Astrocyte of the spinal cord (primary cell): ENCODE data around the gene PEA15.
A peak's percentile ranks its signal among the peaks of the same experiment; 100 is the strongest.

ENCODE experiments used
- DNase-seq: peaks from one replicate; pipeline ENCODE4 v3.0.0; 2011; ENCODE audit warnings: low read depth, low spot score
- H3K4me3 ChIP-seq: 2 replicates; pipeline ENCODE4 v1.5.1; 2011; ENCODE audit warnings: low read depth, mild to moderate bottlenecking, low read length, moderate library complexity
- CTCF ChIP-seq: IDR thresholded peaks from 2 replicates; pipeline ENCODE4 v1.5.1; 2012; ENCODE audit warnings: low read depth, mild to moderate bottlenecking, low read length, inconsistent platforms
- in situ Hi-C: cut with HindIII; loops from 2 replicates; pipeline ENCODE4 v1.10.0; 2017; ENCODE audit warnings: low sequenced_read_pairs

PEA15 gene

GRCh38 chr1:160194737-160195059, 10.5 kb upstream of the PEA15 start:
- DNase-seq: no peak
- H3K4me3 ChIP-seq: no peak overlapping the region
- in situ Hi-C loops: no loop called here
- no peak for TF ChIP-seq CTCF

- H3K4me3 ChIP-seq: no peak overlapping the region
- TF ChIP-seq CTCF: no peak
- DNase-seq: no peak
- in situ Hi-C loops: no loop called here
Measured at GRCh38 chr1:160196143-160196542, 9.0 kb upstream of the PEA15 start.

GRCh38 chr1:160197231-160197630, 8.0 kb upstream of the PEA15 start:
- in situ Hi-C loops: no loop called here
- H3K4me3 ChIP-seq: no peak overlapping the region
- no peak for DNase-seq
- no peak for TF ChIP-seq CTCF

GRCh38 chr1:160200786-160201185, 4.4 kb upstream of the PEA15 start:
- H3K4me3 ChIP-seq: no peak overlapping the region
- no peak for DNase-seq
- in situ Hi-C loops: no loop called here
- TF ChIP-seq CTCF: no peak

GRCh38 chr1:160204526-160205241, 500 bp upstream of the PEA15 start:
- TF ChIP-seq CTCF: no peak
- DNase-seq: no peak
- in situ Hi-C loops: no loop called here
- peak overlapping the region; percentile 33 for H3K4me3 ChIP-seq

GRCh38 chr1:160206036-160206389, 829 bp downstream of the PEA15 start:
- peak; percentile 38 for DNase-seq
- H3K4me3 ChIP-seq: peak overlapping the region; percentile 96
- no peak for TF ChIP-seq CTCF
- in situ Hi-C loops: no loop called here
